SK-N-SH treated with all-trans-retinoic acid at 6 μM for 48 hours (cell line): ENCODE measurements around the gene CZIB.

Source experiments
- ISL1 ChIP-seq: fragments of 250-450 bp; sonication (Bioruptor Pico); IDR thresholded peaks from 2 replicates; pipeline ENCODE4 v2.1.2; 2022; ENCODE audit warnings: mild to moderate bottlenecking, moderate library complexity
- PPARA ChIP-seq: fragments of 250-450 bp; sonication (Bioruptor Pico); IDR thresholded peaks from 2 replicates; pipeline ENCODE4 v1.5.0; 2020; ENCODE audit warnings: mild to moderate bottlenecking, borderline replicate concordance
- TF ChIP-seq, protein P1 (sequence below): fragments of 250-450 bp; sonication (Bioruptor Pico); IDR thresholded peaks from 2 replicates; pipeline ENCODE4 v1.8.0; 2020; ENCODE audit warnings: mild to moderate bottlenecking, moderate library complexity, borderline replicate concordance

- TF ChIP-seq PPARA (no peak), ISL1 (CRISPR knock-in tag) (no peak)
- TF ChIP-seq, protein P1, sequence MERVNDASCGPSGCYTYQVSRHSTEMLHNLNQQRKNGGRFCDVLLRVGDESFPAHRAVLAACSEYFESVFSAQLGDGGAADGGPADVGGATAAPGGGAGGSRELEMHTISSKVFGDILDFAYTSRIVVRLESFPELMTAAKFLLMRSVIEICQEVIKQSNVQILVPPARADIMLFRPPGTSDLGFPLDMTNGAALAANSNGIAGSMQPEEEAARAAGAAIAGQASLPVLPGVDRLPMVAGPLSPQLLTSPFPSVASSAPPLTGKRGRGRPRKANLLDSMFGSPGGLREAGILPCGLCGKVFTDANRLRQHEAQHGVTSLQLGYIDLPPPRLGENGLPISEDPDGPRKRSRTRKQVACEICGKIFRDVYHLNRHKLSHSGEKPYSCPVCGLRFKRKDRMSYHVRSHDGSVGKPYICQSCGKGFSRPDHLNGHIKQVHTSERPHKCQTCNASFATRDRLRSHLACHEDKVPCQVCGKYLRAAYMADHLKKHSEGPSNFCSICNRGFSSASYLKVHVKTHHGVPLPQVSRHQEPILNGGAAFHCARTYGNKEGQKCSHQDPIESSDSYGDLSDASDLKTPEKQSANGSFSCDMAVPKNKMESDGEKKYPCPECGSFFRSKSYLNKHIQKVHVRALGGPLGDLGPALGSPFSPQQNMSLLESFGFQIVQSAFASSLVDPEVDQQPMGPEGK (CRISPR knock-in tag) = no peak
These were observed 29.9 kb upstream of the CZIB start for GRCh38 chr1:53250325-53250724.
